Fibroblast of lung (primary cell): ENCODE measurements around the gene RSPO1.

Experiments used
- EZH2 ChIP-seq: IDR thresholded peaks from 2 replicates; pipeline ENCODE4 v1.5.1; 2012; ENCODE audit warnings: low read length, control low read depth, mild to moderate bottlenecking; ENCODE audit errors: missing control alignments
- TF ChIP-seq, protein P1 (sequence below), 2 donors: IDR thresholded peaks in 1 of 2; conservative IDR thresholded peaks in 1 of 2; 1 replicate in 1 of 2; 2 replicates in 1 of 2; pipeline ENCODE4 v1.5.1; 2011 to 2012; ENCODE audit warnings: low read length in 2 of 2, control low read depth in 1 of 2, inconsistent platforms in 1 of 2, low read depth in 1 of 2, mild to moderate bottlenecking in 1 of 2

DNA sequence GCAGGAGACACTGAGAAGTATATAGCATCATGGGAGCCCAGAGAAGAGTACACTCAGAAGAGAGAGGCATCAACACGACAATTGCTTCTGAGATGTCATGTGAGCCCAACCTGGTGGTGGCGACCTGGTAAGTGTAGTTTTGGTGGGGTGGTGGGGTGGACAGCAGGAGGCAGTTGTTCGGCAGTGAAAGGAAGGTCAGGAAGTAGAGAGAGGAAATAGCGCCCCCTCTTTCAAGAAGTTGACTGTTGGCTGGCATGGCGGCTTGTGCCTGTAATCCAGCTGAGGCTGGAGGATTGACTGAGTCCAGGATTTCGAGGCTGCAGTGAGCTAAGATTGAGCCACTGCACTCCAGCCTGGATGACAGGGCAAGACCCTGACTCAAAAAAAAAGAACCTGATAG lies 12.6 kb downstream of the RSPO1 start:
- TF ChIP-seq, protein P1, sequence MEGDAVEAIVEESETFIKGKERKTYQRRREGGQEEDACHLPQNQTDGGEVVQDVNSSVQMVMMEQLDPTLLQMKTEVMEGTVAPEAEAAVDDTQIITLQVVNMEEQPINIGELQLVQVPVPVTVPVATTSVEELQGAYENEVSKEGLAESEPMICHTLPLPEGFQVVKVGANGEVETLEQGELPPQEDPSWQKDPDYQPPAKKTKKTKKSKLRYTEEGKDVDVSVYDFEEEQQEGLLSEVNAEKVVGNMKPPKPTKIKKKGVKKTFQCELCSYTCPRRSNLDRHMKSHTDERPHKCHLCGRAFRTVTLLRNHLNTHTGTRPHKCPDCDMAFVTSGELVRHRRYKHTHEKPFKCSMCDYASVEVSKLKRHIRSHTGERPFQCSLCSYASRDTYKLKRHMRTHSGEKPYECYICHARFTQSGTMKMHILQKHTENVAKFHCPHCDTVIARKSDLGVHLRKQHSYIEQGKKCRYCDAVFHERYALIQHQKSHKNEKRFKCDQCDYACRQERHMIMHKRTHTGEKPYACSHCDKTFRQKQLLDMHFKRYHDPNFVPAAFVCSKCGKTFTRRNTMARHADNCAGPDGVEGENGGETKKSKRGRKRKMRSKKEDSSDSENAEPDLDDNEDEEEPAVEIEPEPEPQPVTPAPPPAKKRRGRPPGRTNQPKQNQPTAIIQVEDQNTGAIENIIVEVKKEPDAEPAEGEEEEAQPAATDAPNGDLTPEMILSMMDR (conservative IDR thresholded peaks at IDR 0.05 in 1 of 2, IDR thresholded peaks at IDR 0.05 in 1 of 2; ENCODE audit: low read depth in 1 of 2, low read length in 2 of 2): no peak
- no peak for TF ChIP-seq EZH2
